Measurements from ENCODE around the gene WNT10A.

The WNT10A gene

DNA sequence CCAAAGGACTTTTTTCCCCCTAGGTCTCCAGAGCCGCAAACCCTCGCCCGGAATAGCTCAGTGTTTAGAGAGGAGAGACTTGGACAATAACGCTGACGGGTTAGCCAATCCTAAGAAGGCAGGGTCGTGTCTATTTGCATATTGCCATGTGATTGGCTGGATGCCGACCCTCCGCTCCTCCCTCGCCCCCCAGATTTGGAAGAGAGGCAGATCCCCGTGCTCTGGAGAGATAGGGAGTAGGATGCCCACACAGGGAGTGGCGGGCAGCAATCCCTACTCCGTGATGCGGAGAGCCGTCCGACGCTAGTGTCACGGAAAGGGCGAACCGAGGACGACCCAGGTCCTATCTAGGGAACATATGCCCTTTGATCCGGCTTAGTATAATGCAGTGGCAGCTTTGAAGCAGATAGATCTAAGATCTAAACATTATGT lies 19.7 kb upstream of the WNT10A start:
- TF ChIP-seq TAF1 (IDR thresholded peaks at IDR 0.05; ENCODE audit: borderline replicate concordance, insufficient read depth, low read length) (no peak), FOXP2 (optimal IDR thresholded peaks at IDR 0.05; ENCODE audit: borderline replicate concordance, extremely low read depth, extremely low read length, insufficient read depth) (no peak), SIN3A (IDR thresholded peaks at IDR 0.05; ENCODE audit: borderline replicate concordance, insufficient read depth, low read length) (no peak), POLR2AphosphoS5 (IDR thresholded peaks at IDR 0.05; ENCODE audit: low read depth, low read length) (no peak)
- TF ChIP-seq, protein P1, sequence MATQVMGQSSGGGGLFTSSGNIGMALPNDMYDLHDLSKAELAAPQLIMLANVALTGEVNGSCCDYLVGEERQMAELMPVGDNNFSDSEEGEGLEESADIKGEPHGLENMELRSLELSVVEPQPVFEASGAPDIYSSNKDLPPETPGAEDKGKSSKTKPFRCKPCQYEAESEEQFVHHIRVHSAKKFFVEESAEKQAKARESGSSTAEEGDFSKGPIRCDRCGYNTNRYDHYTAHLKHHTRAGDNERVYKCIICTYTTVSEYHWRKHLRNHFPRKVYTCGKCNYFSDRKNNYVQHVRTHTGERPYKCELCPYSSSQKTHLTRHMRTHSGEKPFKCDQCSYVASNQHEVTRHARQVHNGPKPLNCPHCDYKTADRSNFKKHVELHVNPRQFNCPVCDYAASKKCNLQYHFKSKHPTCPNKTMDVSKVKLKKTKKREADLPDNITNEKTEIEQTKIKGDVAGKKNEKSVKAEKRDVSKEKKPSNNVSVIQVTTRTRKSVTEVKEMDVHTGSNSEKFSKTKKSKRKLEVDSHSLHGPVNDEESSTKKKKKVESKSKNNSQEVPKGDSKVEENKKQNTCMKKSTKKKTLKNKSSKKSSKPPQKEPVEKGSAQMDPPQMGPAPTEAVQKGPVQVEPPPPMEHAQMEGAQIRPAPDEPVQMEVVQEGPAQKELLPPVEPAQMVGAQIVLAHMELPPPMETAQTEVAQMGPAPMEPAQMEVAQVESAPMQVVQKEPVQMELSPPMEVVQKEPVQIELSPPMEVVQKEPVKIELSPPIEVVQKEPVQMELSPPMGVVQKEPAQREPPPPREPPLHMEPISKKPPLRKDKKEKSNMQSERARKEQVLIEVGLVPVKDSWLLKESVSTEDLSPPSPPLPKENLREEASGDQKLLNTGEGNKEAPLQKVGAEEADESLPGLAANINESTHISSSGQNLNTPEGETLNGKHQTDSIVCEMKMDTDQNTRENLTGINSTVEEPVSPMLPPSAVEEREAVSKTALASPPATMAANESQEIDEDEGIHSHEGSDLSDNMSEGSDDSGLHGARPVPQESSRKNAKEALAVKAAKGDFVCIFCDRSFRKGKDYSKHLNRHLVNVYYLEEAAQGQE (IDR thresholded peaks at IDR 0.05; ENCODE audit: insufficient read depth in 1 of 2, low read depth in 2 of 2, low read length in 2 of 2): no peak

DNA sequence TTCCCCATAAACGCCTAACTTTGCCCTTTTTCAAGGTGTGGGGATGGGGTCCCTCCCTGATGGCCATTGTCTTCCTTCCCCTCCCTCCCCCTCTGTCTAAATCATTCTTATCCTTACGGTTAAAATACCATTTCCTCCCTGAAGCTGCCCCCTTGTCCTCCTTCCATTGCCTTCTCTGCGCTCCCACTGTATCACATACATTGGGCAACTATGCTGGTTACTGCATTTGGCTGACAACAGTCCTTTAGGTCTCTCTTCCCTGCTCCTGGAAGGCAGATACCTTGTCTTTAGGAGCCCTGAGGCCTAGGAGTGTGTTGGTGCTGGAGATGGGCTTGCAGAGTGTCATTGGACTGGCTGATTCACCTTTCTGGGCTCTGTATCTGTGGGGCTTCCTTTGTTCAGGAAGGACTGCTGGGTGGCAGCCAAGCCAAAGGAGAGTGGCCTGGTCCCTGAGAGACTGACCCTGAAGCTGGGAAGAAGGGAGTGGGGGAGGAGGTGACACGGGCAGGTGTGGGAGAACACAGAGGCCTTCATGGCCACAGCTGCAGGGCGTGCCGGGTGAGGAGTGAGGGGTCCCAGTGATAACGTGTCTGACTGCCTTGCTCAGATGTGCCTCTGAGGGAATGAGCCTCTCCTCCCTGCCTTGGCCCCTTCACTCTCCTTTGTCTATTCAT lies 18.9 kb upstream of the WNT10A start:
- no peak for TF ChIP-seq POLR2AphosphoS5 (IDR thresholded peaks at IDR 0.05; ENCODE audit: low read depth, low read length)
- TF ChIP-seq, protein P1 (IDR thresholded peaks at IDR 0.05; ENCODE audit: insufficient read depth in 1 of 2, low read depth in 2 of 2, low read length in 2 of 2): no peak
- no peak for TF ChIP-seq FOXP2 (optimal IDR thresholded peaks at IDR 0.05; ENCODE audit: borderline replicate concordance, extremely low read depth, extremely low read length, insufficient read depth)
- TF ChIP-seq SIN3A (IDR thresholded peaks at IDR 0.05; ENCODE audit: borderline replicate concordance, insufficient read depth, low read length): no peak
- TF ChIP-seq TAF1 (IDR thresholded peaks at IDR 0.05; ENCODE audit: borderline replicate concordance, insufficient read depth, low read length): no peak

DNA sequence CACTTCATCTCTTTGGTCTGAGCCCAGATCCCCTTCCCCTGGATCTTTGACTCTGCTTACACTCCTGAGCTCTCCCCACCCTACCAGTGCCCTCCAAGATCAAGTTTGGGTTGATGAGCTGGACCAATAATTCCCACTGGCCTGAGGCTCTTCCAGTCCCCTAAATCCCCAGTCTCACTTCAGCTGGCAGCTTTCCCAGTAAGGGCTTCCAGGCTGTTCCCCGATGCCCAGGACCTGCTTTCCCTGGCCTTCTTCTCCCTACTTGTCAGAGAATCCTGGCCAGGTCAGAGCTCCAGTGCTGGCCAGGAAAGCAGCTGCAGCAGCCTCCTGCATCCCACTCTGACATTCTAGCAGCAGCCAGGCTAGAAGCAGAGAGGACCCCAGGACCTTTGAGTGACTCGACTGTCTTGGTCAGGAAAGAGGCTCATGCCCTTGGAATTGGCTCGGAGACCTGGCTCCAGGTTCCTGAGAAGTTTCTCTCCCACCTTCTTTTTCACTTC lies 17.6 kb upstream of the WNT10A start:
- no peak for TF ChIP-seq FOXP2 (optimal IDR thresholded peaks at IDR 0.05; ENCODE audit: borderline replicate concordance, extremely low read depth, extremely low read length, insufficient read depth)
- TF ChIP-seq SIN3A (IDR thresholded peaks at IDR 0.05; ENCODE audit: borderline replicate concordance, insufficient read depth, low read length): no peak
- no peak for TF ChIP-seq TAF1 (IDR thresholded peaks at IDR 0.05; ENCODE audit: borderline replicate concordance, insufficient read depth, low read length)
- TF ChIP-seq POLR2AphosphoS5 (IDR thresholded peaks at IDR 0.05; ENCODE audit: low read depth, low read length): no peak
- TF ChIP-seq, protein P1 (IDR thresholded peaks at IDR 0.05; ENCODE audit: insufficient read depth in 1 of 2, low read depth in 2 of 2, low read length in 2 of 2): no peak

DNA sequence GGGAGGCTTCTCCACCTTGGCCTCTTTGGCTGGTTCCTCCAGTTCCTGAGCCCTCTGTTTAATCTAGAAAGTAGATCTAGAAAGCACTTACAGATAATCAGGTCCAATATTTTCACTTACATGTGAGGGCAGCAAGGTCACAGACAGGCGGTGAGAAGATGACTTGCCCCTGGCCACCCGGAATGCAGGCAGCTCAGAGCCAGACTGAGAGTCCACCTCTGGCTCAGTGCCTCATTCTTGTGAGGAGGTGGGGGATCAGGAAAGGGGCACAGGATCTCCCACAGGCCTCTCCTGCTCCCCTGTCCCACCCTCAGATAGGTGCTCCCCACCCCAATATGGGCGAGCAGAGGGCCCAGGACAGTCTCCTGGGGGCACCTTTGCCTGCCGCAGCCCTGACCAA lies 15.3 kb upstream of the WNT10A start:
- TF ChIP-seq FOXP2 (optimal IDR thresholded peaks at IDR 0.05; ENCODE audit: borderline replicate concordance, extremely low read depth, extremely low read length, insufficient read depth) (no peak), POLR2AphosphoS5 (IDR thresholded peaks at IDR 0.05; ENCODE audit: low read depth, low read length) (no peak), SIN3A (IDR thresholded peaks at IDR 0.05; ENCODE audit: borderline replicate concordance, insufficient read depth, low read length) (no peak), TAF1 (IDR thresholded peaks at IDR 0.05; ENCODE audit: borderline replicate concordance, insufficient read depth, low read length) (no peak)
- TF ChIP-seq, protein P1 (IDR thresholded peaks at IDR 0.05; ENCODE audit: insufficient read depth in 1 of 2, low read depth in 2 of 2, low read length in 2 of 2): no peak

Data from PFSK-1 (cell line).